GM12873 (cell line): ENCODE measurements around the gene SMG9.

Experiments used
- CTCF ChIP-seq: IDR thresholded peaks from 2 replicates; pipeline ENCODE4 v1.5.1; 2012; ENCODE audit warnings: low read depth, mild to moderate bottlenecking, moderate library complexity, low read length, control low read depth; ENCODE audit not compliant: insufficient read depth; ENCODE audit errors: missing control alignments

The SMG9 gene

GRCh38 chr19:43694553-43694952 is 60.2 kb downstream of the SMG9 start:
- no peak for TF ChIP-seq CTCF

GRCh38 chr19:43692877-43693276 is 61.9 kb downstream of the SMG9 start:
- TF ChIP-seq CTCF: no peak

- TF ChIP-seq CTCF: no peak
Observed at GRCh38 chr19:43692385-43692784, 62.4 kb downstream of the SMG9 start.

GRCh38 chr19:43691755-43692154 is 63.0 kb downstream of the SMG9 start:
- no peak for TF ChIP-seq CTCF

GRCh38 chr19:43690890-43691289 is 63.9 kb downstream of the SMG9 start:
- no peak for TF ChIP-seq CTCF

- TF ChIP-seq CTCF: no peak
Observed at GRCh38 chr19:43690444-43690843, 64.3 kb downstream of the SMG9 start.

GRCh38 chr19:43688059-43688701 is 66.6 kb downstream of the SMG9 start:
- TF ChIP-seq CTCF: no peak
